ENCODE data around the gene EHD4.

The EHD4 gene

DNA sequence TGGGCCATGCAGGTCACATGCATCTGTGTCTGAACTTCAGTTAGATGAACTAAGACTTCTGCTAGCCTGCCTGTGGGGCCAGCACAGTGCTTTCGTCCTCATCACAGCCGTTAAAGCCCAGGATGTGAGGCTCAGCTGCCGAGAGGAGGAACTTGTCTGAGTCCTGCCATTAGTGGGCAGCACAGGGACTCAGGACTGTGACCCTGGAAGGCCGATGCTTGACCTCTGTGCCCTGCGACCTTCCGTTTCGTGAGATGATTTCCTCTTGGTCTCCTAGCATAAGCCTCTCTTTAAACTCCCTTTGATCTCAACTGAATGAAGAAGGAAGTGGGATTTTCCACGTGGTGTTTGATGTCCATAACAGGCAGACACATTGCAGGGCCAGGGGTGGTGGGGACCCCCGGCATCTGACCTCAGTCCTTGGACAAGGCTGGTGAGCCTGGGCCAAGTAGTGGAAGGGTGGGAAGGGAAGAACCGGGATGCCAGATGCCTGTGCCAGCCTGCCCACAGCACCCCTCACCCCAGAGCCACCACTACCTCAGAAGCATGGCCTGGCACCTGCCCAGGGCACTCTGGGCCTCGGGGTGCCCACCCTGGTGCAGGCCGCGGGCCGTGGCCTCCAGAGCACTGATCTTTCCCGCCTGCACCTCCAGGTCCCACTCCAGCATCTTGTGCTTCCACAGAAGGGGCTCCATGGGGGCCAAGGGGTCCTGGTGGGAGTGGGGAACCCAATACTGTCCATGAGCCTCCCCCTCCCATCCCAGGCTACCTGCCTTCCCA is 112.1 kb downstream of the EHD4 start:
- TF ChIP-seq JUND (IDR thresholded peaks at IDR 0.05; ENCODE audit: low read depth), result no peak
- in situ Hi-C loops (cut with HindIII; ENCODE audit: low pct_unique_long_range_greater_than_20kb, low sequenced_read_pairs), result no loop called here
- no peak for DNase-seq (ENCODE audit: low read depth in 1 of 2, low spot score in 1 of 2)

DNA sequence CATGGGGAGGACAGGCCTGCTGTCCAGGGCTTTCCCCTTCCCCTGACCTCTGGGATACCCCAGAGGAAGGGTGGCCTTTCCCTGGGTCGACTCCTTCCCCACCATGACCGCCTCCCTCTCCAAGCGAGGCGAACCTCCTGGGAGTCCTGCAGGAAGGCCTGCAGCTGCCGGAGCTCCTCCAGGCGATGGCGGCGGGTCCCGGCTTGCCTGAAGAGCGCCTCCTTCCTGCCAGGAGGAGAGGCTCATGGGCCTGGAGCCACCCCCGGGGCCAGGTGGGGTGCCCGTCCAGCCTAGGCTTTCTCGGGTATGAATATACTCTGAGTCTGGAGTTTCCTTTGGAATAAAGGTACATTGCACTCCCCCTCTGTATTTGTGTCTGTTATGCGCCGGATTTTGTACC is 113.6 kb downstream of the EHD4 start:
- no peak for DNase-seq (ENCODE audit: low read depth in 1 of 2, low spot score in 1 of 2)
- TF ChIP-seq JUND (IDR thresholded peaks at IDR 0.05; ENCODE audit: low read depth), result no peak
- in situ Hi-C loops (cut with HindIII; ENCODE audit: low pct_unique_long_range_greater_than_20kb, low sequenced_read_pairs), result no loop called here

DNA sequence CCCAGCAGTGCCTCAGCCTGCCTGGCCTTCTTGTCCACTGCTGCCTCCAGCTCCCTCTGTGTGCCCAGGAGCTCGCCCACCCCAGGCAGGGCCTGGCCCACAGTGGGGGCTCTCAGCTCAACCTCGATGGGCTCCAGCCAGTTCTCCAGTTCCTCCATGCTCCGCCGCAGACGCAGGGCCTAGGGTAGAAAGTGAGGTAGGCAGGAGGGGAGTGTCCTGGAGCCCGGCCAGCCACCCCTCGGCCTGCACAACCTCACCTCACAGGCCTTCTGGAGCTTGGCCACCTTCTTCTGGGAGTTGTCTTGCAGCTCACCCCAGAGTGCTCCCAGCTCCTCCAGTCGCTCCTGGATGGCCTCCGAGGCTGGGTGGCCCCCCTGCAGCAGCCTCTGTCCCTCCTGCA is 115.0 kb downstream of the EHD4 start:
- no peak for TF ChIP-seq JUND (IDR thresholded peaks at IDR 0.05; ENCODE audit: low read depth)
- in situ Hi-C loops (cut with HindIII; ENCODE audit: low pct_unique_long_range_greater_than_20kb, low sequenced_read_pairs), result no loop called here
- no peak for DNase-seq (ENCODE audit: low read depth in 1 of 2, low spot score in 1 of 2)

GRCh38 chr15:41856716-41857115 is 115.6 kb downstream of the EHD4 start:
- in situ Hi-C loops (cut with HindIII; ENCODE audit: low pct_unique_long_range_greater_than_20kb, low sequenced_read_pairs), result no loop called here
- DNase-seq (ENCODE audit: low read depth in 1 of 2, low spot score in 1 of 2), result no peak
- no peak for TF ChIP-seq JUND (IDR thresholded peaks at IDR 0.05; ENCODE audit: low read depth)

DNA sequence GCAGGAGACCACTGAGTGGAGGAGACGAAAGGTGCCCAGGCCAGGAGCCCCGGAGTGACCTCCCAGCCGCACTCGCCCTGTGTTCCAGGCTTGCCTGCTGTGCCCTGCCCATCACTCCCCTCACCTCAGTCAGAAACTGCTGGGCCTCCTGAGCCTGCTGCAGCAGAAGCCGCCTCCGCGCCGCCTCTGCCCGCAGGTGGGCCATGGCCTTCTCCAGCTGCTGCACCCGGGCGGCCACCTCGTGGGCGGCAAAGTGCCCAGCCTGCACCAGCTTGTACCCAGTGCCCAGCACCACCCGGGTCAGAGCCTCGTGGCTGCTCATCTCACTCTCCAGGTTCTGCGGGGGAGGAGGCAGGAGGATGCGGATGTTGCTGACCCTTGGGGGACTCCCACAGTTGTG is 116.1 kb downstream of the EHD4 start:
- in situ Hi-C loops (cut with HindIII; ENCODE audit: low pct_unique_long_range_greater_than_20kb, low sequenced_read_pairs), result no loop called here
- DNase-seq (ENCODE audit: low read depth in 1 of 2, low spot score in 1 of 2), result no peak
- no peak for TF ChIP-seq JUND (IDR thresholded peaks at IDR 0.05; ENCODE audit: low read depth)

GRCh38 chr15:41855261-41855961 is 116.9 kb downstream of the EHD4 start:
- TF ChIP-seq JUND (IDR thresholded peaks at IDR 0.05; ENCODE audit: low read depth), result no peak
- no peak for DNase-seq (ENCODE audit: low read depth in 1 of 2, low spot score in 1 of 2)
- in situ Hi-C loops (cut with HindIII; ENCODE audit: low pct_unique_long_range_greater_than_20kb, low sequenced_read_pairs), result no loop called here

DNA sequence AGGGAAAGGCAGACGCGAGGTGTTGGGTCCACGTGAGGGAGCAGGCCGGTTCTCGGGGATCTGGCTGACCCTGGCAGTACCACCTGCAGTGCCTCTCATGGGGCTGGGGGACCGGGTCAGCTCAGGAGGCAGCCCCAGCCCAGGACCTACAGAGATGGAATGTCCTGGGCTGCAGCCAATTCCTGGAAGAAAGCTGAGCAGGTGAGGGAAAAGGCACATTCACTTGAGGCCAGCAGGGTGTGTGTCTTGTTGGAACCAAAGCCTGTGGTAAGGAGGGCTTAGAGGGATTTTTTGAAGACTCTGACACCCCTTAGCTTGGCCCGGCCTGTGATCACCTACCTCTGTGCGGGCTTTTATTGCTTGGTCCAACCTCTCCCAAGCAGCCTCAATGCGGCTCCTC is 117.9 kb downstream of the EHD4 start:
- DNase-seq (ENCODE audit: low read depth in 1 of 2, low spot score in 1 of 2), result peak in 1 of 2 experiments; percentile 53
- in situ Hi-C loops (cut with HindIII; ENCODE audit: low pct_unique_long_range_greater_than_20kb, low sequenced_read_pairs), result no loop called here
- no peak for TF ChIP-seq JUND (IDR thresholded peaks at IDR 0.05; ENCODE audit: low read depth)

GRCh38 chr15:41853831-41854230 is 118.5 kb downstream of the EHD4 start:
- TF ChIP-seq JUND (IDR thresholded peaks at IDR 0.05; ENCODE audit: low read depth), result no peak
- in situ Hi-C loops (cut with HindIII; ENCODE audit: low pct_unique_long_range_greater_than_20kb, low sequenced_read_pairs), result no loop called here
- no peak for DNase-seq (ENCODE audit: low read depth in 1 of 2, low spot score in 1 of 2)

- TF ChIP-seq JUND (IDR thresholded peaks at IDR 0.05; ENCODE audit: low read depth), result no peak
- DNase-seq (ENCODE audit: low read depth in 1 of 2, low spot score in 1 of 2), result no peak
- in situ Hi-C loops (cut with HindIII; ENCODE audit: low pct_unique_long_range_greater_than_20kb, low sequenced_read_pairs), result no loop called here
These were observed 119.4 kb downstream of the EHD4 start for GRCh38 chr15:41852736-41853590.

DNA sequence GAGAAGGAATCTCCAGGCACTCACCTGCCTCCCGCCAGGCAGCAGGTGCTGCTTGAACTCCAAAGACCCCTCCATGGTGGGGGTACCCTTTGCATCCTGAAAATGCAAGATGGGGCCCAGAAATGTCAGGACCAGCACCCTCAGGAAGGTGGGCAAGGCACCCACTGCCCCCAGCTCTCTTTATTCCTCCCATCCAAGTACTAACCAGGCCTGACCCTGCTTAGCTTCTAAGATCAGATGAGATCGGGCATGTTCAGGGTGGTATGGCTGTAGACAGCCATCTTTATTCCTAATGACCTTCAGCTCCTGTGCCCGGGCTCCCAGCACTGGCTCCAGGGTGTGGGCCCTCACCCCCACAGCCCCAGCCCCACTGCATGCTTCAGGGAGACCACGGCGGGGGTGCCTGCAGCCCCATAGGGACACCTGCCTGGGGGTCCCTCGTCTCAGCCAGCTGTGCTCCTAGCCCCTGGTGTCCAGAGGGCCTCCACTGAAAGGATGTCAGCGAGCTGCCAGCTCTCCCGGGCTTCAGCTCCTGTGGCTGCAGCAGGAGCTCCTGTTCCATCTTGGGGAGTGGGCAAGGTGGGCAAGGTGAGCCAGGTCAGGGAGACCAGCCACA is 120.5 kb downstream of the EHD4 start:
- in situ Hi-C loops (cut with HindIII; ENCODE audit: low pct_unique_long_range_greater_than_20kb, low sequenced_read_pairs), result no loop called here

DNA sequence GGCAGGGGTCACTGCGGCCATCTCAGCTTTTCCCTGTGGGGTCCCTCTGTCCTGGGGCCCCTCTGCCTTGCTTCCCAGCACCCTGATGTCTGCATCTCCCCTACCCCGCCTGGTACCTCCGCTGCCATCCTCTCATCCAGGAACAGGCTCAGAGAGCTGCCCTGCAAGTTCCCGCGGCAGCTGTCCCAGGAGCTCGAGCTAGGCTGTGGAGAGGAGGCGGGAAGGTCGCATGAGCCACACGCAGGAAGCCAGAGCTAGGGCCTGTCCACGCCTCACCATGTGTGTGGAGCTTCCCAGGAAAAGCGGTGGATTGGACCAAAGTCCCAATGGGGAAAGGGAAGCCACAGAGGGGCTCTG is 121.2 kb downstream of the EHD4 start:
- DNase-seq (ENCODE audit: low read depth in 1 of 2, low spot score in 1 of 2), result no peak
- no peak for TF ChIP-seq JUND (IDR thresholded peaks at IDR 0.05; ENCODE audit: low read depth)
- in situ Hi-C loops (cut with HindIII; ENCODE audit: low pct_unique_long_range_greater_than_20kb, low sequenced_read_pairs), result no loop called here

More for the DNA sequence above, 120.5 kb downstream of the EHD4 start:
- TF ChIP-seq JUND (IDR thresholded peaks at IDR 0.05; ENCODE audit: low read depth), result no peak
- no peak for DNase-seq (ENCODE audit: low read depth in 1 of 2, low spot score in 1 of 2)

DNA sequence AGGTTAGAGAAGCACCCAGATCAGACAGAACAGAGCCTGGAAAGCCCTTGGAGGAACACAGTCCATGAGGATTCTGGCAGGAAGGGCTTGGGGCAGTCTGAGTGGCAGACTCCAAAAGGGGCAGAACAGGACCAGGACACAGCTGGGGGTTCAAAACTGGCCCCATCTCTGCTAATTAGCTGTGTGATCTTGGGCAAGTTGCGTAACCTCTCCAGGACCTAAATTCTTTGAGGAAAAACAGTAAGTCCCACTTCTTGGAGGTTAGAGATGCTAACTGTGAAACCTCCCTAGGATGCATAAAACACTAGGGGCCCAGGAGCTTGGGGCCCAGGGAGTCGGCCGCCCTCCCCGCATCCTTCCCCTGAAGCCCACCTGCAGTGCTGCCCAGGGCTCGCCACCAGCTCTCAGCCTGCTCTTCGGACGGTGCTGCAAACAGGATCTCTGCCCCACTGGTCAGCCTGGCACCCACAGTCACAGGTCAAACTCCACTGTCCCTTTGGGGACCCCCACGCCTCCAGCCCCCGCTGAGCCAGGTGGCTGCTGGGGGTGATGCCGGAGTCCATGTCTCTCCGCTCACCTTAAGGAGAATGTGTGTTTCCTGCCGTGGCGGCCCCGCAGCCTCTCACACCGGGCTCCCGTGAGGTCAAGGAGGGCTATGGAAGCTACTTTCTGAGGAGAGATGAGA is 121.7 kb downstream of the EHD4 start:
- TF ChIP-seq JUND (IDR thresholded peaks at IDR 0.05; ENCODE audit: low read depth), result no peak
- in situ Hi-C loops (cut with HindIII; ENCODE audit: low pct_unique_long_range_greater_than_20kb, low sequenced_read_pairs), result no loop called here
- no peak for DNase-seq (ENCODE audit: low read depth in 1 of 2, low spot score in 1 of 2)

Measured in T47D (cell line).